GM18507 (cell line): ENCODE results near the gene SCGB1A1.

Experiments
- DNase-seq: peaks from one replicate; pipeline ENCODE4 v3.0.0; 2011; ENCODE audit warnings: low read depth; ENCODE audit not compliant: insufficient read length; ENCODE audit errors: extremely low spot score
- FAIRE-seq: peaks from 2 replicates; lab custom pipeline; 2011; peaks lifted over from hg19 to GRCh38; lab: Jason Lieb, UNC

The SCGB1A1 gene

GRCh38 chr11:62418136-62418535, 697 bp upstream of the SCGB1A1 start:
- DNase-seq, result no peak
- no peak for FAIRE-seq

- DNase-seq (no peak), FAIRE-seq (no peak)
Observed at GRCh38 chr11:62419314-62419929, 589 bp downstream of the SCGB1A1 start.

DNA sequence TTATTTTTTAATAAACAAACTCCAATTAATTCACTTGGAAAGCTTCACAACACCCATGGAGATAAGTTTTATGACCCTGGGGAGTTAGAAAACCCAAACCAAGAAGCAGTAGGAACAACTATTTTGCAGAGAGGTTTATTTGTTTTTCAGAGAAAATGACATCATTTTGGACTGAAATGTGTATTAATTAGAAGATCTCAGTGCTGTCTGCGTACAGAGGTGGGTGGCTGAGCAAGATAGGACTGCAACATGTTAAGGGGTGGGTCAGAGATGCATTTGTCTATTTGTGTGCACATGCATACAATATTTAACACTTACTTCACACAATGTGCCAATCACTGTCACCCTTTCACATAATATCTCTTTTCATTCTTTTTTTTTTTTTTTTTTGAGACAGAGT, 1.1 kb downstream of the SCGB1A1 start:
- DNase-seq, result no peak
- FAIRE-seq, result no peak

DNA sequence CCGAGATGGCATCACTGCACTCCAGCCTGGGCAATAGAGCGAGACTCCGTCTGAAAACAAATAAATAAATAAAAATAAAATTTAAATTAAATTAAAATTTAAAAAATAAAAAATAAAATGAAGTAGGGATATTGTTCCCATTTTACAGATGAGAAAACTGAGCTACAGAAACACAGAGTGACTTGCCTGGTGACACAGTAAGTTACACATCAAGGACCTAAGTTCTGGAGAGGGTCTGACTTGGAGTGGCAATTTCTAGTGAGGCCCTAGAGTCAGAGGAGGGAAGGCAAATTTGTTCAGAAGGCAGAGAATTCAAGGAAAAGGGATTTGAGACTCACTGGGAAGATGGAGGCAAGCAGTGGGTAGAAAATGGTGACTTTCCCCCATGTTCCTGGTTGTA, 2.0 kb downstream of the SCGB1A1 start:
- FAIRE-seq (no peak), DNase-seq (no peak)

GRCh38 chr11:62421996-62422395, 3.2 kb downstream of the SCGB1A1 start:
- no peak for DNase-seq

GRCh38 chr11:62423012-62423411, 4.2 kb downstream of the SCGB1A1 start:
- no peak for FAIRE-seq
- DNase-seq, result no peak

More at GRCh38 chr11:62421996-62422395, 3.2 kb downstream of the SCGB1A1 start:
- no peak for FAIRE-seq

DNA sequence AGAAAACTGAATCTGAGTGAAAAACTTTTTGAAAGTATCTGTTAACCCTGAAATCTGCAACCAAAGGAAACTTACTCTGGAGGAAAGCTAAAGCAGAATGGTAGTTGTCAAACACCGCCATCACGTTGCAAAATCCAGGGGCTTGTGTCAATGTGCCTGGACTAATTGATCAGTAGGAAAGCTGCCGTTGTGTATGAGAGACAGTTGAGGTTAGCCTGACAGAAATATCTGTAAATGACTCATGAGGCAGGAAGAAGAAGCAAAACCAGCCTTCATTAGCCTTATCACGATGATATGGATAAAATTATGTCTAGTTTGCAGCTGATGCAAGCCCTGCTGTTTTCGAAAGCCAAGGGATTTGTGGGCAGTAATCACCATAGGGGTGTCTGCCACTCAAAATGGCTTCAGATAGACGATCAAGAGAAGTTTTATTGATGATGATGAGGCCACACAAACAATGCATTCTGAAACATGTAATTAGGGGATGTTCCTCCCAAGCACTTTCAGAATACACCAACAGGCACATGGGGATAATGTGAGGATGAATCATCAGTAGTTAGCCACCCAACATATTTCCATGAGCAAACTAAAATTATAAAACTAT, 8.9 kb downstream of the SCGB1A1 start:
- FAIRE-seq, result no peak
- DNase-seq, result no peak

DNA sequence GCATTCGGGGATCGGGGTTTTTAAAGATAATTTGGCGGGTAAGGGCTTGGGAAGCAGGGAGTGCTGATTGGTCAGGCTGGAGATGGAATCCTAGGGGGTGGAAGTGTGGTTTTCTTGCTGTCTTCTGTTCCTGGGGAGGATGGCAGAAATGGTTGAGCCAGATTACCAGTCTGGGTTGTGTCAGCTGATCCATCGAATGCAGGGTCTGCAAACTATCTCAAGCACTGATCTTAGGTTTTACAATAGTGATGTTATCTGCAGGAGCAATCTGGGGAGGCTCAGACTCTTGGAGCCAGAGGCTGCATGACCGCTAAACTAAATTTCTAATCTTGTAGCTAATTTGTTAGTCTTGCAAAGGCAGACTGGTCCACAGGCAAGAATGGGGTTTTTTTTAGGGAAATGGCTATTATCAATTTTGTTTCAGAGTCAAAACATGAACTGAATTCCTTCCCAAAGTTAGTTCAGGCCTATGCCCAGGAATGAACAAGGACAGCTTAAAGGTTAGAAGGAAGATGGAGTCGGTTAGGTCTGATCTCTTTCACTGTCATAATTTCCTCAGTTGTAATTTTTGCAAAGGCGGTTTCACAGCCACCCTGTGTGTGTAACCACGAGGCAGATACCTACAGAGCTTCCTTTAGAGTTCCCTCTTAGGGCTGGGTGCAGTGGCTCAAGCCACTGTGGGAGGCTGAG, 10.2 kb downstream of the SCGB1A1 start:
- DNase-seq (no peak), FAIRE-seq (no peak)

DNA sequence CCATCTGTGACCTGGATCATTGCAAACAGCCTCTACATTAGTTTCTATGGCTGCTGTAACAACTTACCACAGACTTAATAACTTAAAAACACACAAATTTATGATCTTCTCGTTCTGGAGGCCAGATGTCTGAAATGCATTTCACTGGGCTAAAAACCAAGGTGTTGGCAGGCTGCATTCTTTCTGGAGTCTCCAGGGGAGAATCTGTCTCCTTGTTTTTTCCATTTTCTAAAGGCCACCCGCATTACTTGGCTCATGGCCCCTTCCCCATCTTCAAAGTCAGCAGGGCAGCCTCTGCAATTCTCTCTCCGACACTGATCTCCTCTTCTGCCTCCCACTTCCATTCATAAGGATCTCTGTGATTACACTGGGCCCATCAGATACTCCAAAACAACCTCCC, 11.6 kb downstream of the SCGB1A1 start:
- FAIRE-seq (no peak), DNase-seq (no peak)

DNA sequence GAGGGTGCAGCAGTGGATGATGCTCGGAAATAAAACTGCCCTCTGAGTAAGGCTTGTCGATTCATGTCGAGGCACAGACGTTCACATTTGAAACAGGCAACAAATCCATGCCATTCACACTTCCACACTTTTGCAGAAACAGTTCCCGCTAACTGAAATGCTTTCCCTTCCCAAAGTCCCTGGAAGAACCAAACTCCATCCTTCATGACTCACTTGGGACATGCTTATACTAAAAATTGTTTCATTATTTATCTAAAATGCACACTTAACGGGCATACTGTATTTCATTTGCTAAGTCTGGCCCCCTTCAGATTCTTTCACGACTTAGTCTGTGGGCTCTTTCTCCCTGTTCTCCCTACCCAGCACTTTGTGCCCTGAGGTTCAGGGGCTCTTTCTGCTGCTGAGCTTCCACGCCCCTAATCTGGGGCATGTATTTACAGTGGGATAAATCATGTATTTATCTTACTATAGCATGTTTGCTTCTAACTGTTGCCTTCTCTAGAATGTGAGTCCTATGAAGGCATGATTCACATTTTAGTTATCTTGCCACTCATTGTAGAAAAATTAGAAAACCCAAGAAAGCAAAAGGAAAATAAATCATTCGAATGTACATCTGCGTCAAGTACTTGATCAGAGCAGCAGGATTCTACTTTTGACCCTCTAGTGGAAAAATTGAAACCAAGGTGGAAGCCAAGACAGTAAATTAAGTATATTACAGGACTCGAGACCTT, 12.5 kb downstream of the SCGB1A1 start:
- DNase-seq, result no peak

GRCh38 chr11:62432695-62433094, 13.9 kb downstream of the SCGB1A1 start:
- FAIRE-seq (no peak), DNase-seq (no peak)

More for the DNA sequence above, 12.5 kb downstream of the SCGB1A1 start:
- no peak for FAIRE-seq

DNA sequence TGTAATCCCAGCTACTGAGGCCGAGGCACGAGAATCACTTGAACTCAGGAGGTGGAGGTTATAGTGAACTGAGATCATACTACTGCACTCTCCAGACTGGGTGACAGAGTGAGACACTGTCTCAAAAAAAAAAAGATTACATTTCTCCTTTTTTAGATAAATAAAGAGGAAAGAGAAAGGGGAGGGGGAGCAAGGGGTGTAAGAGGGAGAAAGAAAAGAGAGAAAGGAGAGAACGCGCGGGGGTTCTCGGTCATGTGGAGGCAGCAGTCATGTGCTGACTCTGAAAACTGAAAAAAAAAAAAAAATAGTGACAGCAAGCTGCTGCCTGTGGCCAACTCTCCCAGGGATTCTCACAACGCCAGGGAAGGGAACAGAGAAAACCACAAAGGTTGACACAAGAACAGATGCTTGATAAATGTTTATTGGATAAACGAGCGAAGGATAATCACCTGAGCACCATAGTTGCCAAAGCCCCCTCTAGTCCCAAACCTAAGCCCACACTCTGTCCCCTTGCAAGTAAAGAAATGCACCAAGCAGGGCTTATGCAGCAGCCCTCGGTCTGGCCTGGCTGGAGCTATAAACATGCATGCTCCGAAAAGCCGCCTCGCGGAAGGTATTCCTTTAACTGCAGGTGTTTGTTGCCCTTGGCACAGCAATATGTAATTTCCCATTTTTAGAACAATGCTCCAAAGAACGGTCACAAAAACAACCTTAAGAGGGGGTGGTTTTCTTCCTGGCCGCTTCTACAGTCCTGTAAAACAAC, 14.5 kb downstream of the SCGB1A1 start:
- FAIRE-seq, result no peak
- DNase-seq, result no peak

- DNase-seq (no peak), FAIRE-seq (no peak)
Observed at GRCh38 chr11:62433904-62434276, 15.1 kb downstream of the SCGB1A1 start.

DNA sequence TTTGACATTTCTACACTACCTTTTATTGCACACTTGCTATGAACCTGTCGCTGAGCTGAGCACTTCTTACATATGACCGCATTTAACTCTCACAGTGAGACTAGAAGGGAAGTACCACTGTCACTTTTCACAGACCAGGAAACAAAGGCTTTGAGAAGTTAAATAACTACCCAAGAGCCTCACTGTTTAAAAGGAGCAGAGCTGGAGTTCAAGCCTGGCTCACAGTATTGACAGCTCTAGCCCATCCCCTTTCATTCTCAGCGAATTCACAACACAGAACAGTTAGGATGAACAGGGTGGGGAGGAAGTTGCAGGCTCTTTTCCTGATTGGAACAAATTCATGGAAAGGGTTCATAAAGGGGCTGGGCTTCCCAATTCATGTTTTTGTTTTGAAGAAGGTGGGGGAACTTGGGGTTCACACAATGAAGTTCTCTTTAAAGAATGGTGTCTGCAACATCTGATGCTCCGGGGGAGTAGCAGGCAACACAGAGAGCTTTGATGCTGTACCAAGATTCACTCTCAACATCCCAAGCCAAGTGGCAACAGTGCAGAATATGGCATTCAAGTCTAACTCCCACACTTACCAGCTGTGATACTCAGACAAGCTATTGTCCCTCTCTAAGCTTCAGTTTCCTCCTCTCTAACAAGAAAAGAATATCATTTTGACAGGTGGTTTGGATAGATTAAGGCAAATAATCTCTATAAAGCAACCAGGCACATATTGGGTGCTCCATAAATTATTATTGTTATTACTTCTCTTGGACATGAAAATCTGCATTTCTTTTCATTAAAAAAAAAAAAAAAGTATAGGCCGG, 17.2 kb downstream of the SCGB1A1 start:
- no peak for DNase-seq
- FAIRE-seq, result no peak

GRCh38 chr11:62437616-62438015, 18.8 kb downstream of the SCGB1A1 start:
- DNase-seq, result no peak
- FAIRE-seq, result no peak

DNA sequence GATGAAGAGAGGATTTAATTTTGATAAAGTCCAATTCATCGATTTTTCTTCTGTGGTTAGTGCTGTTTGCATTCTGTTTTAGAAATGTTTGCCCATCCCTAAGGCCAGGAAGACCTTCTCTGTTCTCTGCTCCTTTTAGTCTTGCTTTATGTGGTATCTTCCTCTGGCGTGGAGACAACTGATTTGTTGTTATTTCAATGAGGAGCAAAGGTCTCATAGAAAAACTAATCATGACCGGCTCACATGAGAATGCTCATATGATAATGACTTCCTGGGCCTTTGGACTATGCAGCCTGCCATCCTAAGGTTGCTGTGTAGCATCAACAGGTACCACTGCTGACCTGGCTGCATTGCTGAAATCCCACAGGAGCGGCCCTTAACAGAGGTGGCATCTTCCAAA, 19.8 kb downstream of the SCGB1A1 start:
- DNase-seq (no peak), FAIRE-seq (no peak)

DNA sequence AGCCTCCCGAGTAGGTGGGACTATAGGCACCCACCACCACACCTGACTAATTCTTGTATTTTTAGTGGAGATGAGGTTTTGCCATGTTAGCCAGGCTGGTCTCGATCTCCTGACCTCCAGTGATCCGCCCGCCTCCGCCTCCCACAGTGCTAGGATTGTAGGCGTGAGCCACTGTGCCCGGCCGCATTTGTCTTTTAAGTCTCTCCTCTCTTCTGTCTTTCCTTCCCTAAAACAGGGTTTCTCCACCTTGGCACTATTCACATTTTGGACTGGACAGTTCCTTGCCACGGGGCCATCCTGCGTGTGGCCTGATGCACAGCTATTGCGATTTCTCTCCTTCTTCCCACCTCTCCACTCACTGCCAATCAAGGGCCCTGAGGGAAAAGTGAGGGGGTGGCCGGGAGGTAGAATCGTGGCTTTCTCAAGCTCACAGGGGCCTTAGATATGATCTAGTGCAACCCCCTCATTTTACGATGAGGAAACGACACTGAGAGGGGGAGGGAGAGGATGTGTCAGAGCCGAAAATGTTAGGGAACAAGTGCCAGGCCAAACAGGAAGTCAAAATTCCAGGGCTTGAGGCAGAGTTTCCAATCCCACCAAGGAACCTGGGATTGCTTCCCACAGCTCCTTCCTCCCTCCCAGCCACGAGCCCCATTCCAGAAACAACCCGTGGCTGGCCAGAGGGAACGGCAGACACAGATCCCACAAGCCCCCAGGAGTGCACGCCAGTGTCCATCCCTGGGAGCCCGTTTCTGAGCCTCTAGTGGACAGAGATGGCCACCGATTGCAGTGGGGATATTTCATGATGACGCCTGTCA, 21.2 kb downstream of the SCGB1A1 start:
- DNase-seq, result no peak

More for the DNA sequence above, 21.2 kb downstream of the SCGB1A1 start:
- no peak for FAIRE-seq
